IMR-90 (cell line): Measurements from ENCODE around the gene MAK. TPM values are rescaled to one million over a fixed set of nuclear protein-coding genes. Genes with fewer than 3 reads are reported as not detected.
"Not testable (repeated sequence)": the region's sequence is repeated elsewhere in the genome, so short reads cannot be mapped to it uniquely, and the experiment has no call there.

ENCODE experiments used
- ATAC-seq: fragments of 200-7000 bp; cut with Tn5 transposase; 2 replicates; pipeline ENCODE4 v1.9.1; 2020; ENCODE audit warnings: low read depth, mild to moderate bottlenecking, moderate library complexity
- BruUV-seq: library from RNA; stranded (reverse); fragments of 400-500 nt; replicated peaks from 2 replicates; lab custom pipeline; 2021; lab: Mats Ljungman, UMichigan
- CTCF ChIA-PET: fragments of 300-600 bp; formaldehyde crosslinking; extraction: SDS; loops from one replicate; lab custom pipeline; 2021; ENCODE audit warnings: antibody characterized with exemption; lab: Yijun Ruan, JAX
- POLR2A ChIA-PET: fragments of 300-600 bp; sonication (Branson Sonifier 250); formaldehyde crosslinking; loops from one replicate; lab custom pipeline; 2022; ENCODE audit warnings: antibody characterized with exemption; ENCODE audit not compliant: unreplicated experiment; lab: Charles Lee
- DNase-seq: peaks from one replicate; pipeline ENCODE4 v3.0.0; 2013
- H2AFZ ChIP-seq: replicated peaks from 2 replicates; pipeline ENCODE3; 2013; ENCODE audit warnings: low read length, mild to moderate bottlenecking; ENCODE audit not compliant: poor library complexity
- H2AK5ac ChIP-seq: 2 replicates; pipeline ENCODE4 v1.6.1; 2013; ENCODE audit warnings: low read depth, low read length, inconsistent platforms
- H2AK9ac ChIP-seq: replicated peaks from 2 replicates; pipeline ENCODE3; 2013; ENCODE audit warnings: mild to moderate bottlenecking, low read depth, low read length, moderate library complexity; ENCODE audit not compliant: poor library complexity
- H2BK120ac ChIP-seq: 2 replicates; pipeline ENCODE4 v1.6.1; 2013; ENCODE audit warnings: low read depth, low read length, inconsistent platforms
- H2BK15ac ChIP-seq: 3 replicates; pipeline ENCODE4 v1.6.1; 2013; ENCODE audit warnings: low read depth, low read length, inconsistent platforms
- H2BK20ac ChIP-seq: 2 replicates; pipeline ENCODE4 v1.6.1; 2013; ENCODE audit warnings: low read depth, mild to moderate bottlenecking, inconsistent platforms, low read length, moderate library complexity
- H2BK5ac ChIP-seq: 2 replicates; pipeline ENCODE4 v1.6.1; 2013; ENCODE audit warnings: mild to moderate bottlenecking, low read depth, low read length, inconsistent platforms; ENCODE audit not compliant: poor library complexity, severe bottlenecking
- H3K14ac ChIP-seq: replicated peaks from 2 replicates; pipeline ENCODE4 v1.6.1; 2013; ENCODE audit warnings: low read depth, low read length, inconsistent platforms
- H3K18ac ChIP-seq: 2 replicates; pipeline ENCODE4 v1.6.1; 2013; ENCODE audit warnings: low read depth, low read length, control low read depth
- H3K23ac ChIP-seq: 2 replicates; pipeline ENCODE4 v1.6.1; 2013; ENCODE audit warnings: low read depth, low read length, inconsistent platforms
- H3K27ac ChIP-seq: 2 replicates; pipeline ENCODE4 v1.5.1; 2013; ENCODE audit warnings: mild to moderate bottlenecking, control low read depth, low read length; ENCODE audit not compliant: insufficient read depth
- H3K27me3 ChIP-seq: 2 replicates; pipeline ENCODE4 v1.6.1; 2013; ENCODE audit warnings: low read length; ENCODE audit not compliant: control insufficient read depth, insufficient read depth
- H3K36me3 ChIP-seq: 2 replicates; pipeline ENCODE4 v1.6.1; 2013; ENCODE audit warnings: low read length, mixed read lengths; ENCODE audit not compliant: control insufficient read depth, insufficient read depth
- H3K4ac ChIP-seq: 2 replicates; pipeline ENCODE4 v1.6.1; 2013; ENCODE audit warnings: low read depth, low read length, inconsistent platforms
- H3K4me1 ChIP-seq: 2 replicates; pipeline ENCODE4 v1.6.1; 2013; ENCODE audit warnings: low read length, mixed read lengths; ENCODE audit not compliant: control insufficient read depth, insufficient read depth
- H3K4me2 ChIP-seq: 2 replicates; pipeline ENCODE4 v1.6.1; 2013; ENCODE audit warnings: low read depth, mild to moderate bottlenecking, control low read depth, low read length, moderate library complexity
- H3K4me3 ChIP-seq: 2 replicates; pipeline ENCODE4 v1.5.1; 2013; ENCODE audit warnings: low read depth, mild to moderate bottlenecking, control low read depth, low read length, moderate library complexity; ENCODE audit not compliant: insufficient read depth
- H3K56ac ChIP-seq: 2 replicates; pipeline ENCODE4 v1.6.1; 2013; ENCODE audit warnings: low read length, inconsistent platforms; ENCODE audit not compliant: insufficient read depth; ENCODE audit errors: extremely low read depth
- H3K79me1 ChIP-seq, 2 experiments: 2 replicates each; pipeline ENCODE4 v1.6.1; 2013; ENCODE audit warnings: low read length in 2 of 2, inconsistent platforms in 1 of 2, low read depth in 1 of 2
- H3K9ac ChIP-seq: 2 replicates; pipeline ENCODE4 v1.6.1; 2013; ENCODE audit warnings: low read depth, low read length, control low read depth
- H3K9me1 ChIP-seq: 2 replicates; pipeline ENCODE4 v1.6.1; 2013; ENCODE audit warnings: low read length, inconsistent platforms; ENCODE audit not compliant: insufficient read depth
- H3K9me3 ChIP-seq: 2 replicates; pipeline ENCODE4 v1.6.1; 2013; ENCODE audit warnings: low read length; ENCODE audit not compliant: control insufficient read depth, insufficient read depth
- H4K20me1 ChIP-seq: 2 replicates; pipeline ENCODE4 v1.6.1; 2013; ENCODE audit warnings: low read length, inconsistent platforms; ENCODE audit not compliant: insufficient read depth
- H4K5ac ChIP-seq: 2 replicates; pipeline ENCODE4 v1.6.1; 2013; ENCODE audit warnings: mild to moderate bottlenecking, low read depth, low read length, control low read depth
- H4K8ac ChIP-seq, 2 experiments: 2 replicates each; pipeline ENCODE4 v1.6.1; 2013; ENCODE audit warnings: low read depth in 2 of 2, low read length in 2 of 2, control low read depth in 1 of 2, inconsistent platforms in 1 of 2
- H4K91ac ChIP-seq: 2 replicates; pipeline ENCODE4 v1.6.1; 2013; ENCODE audit warnings: low read depth, low read length, inconsistent platforms; ENCODE audit not compliant: insufficient read depth
- WGBS, 2 experiments: methylation state at CpG; one replicate each; pipeline versions ENCODE4 v1.1.5 to v1.1.7; 2013; ENCODE audit warnings: missing lambda C conversion rate in 2 of 2; ENCODE audit not compliant: insufficient read length in 1 of 2; ENCODE audit errors: extremely low coverage in 2 of 2; 5-methylcytosine and 5-hydroxymethylcytosine counted together
- dilution Hi-C: fragments of 300-500 bp; cut with HindIII; formaldehyde crosslinking; loops from one replicate; pipeline ENCODE4 v1.14.3; 2018; ENCODE audit warnings: low sequenced_read_pairs; ENCODE audit not compliant: unreplicated experiment
- in situ Hi-C: fragments of 300-500 bp; cut with MboI; formaldehyde crosslinking; loops from 3 replicates; pipeline ENCODE4 v1.14.3; 2019; ENCODE audit warnings: low sequenced_read_pairs, inconsistent platforms, mixed read lengths
- intact Hi-C: fragments of 100-400 bp; cut with micrococcal nuclease; formaldehyde crosslinking; loops from 2 replicates; pipeline ENCODE4 v1.10.0; 2022
- polyA plus RNA-seq, 3 experiments: library from polyadenylated mRNA; depleted of rRNA; stranded (reverse); fragments of >200 nt; gene quantifications; 2 replicates each; pipeline ENCODE4 v1.2.3, GENCODE V29; 2012; ENCODE audit warnings: low replicate concordance in 1 of 3
- total RNA-seq: library from RNA; depleted of rRNA; stranded (reverse); fragments of >200 nt; gene quantifications from 2 replicates; pipeline ENCODE4 v1.2.3, GENCODE V29; 2012

The MAK gene
- total and polyA plus RNA-seq, 2 of the 4 experiments (the other 2 are of a cell fraction), result not detected

GRCh38 chr6:10720960-10721849, 117.1 kb downstream of the MAK start:
- H4K5ac ChIP-seq, result peak overlapping the region; percentile 85
- H3K9me3 ChIP-seq, H3K9me1 ChIP-seq, H4K20me1 ChIP-seq, BruUV-seq, H2BK20ac ChIP-seq, H3K56ac ChIP-seq, H3K4me1 ChIP-seq, POLR2A ChIA-PET, H3K27me3 ChIP-seq, CTCF ChIA-PET, H3K36me3 ChIP-seq, H3K18ac ChIP-seq, ATAC-seq, H2BK15ac ChIP-seq, DNase-seq, H3K14ac ChIP-seq, in situ Hi-C loops, H3K23ac ChIP-seq, H2BK5ac ChIP-seq, H3K9ac ChIP-seq, dilution Hi-C loops, H3K27ac ChIP-seq: not testable (repeated sequence)
- H3K4me2 ChIP-seq, result peak overlapping the region; percentile 31; the same call in 1 of the 2 replicates
- peaks cover 23 to 44% of the 10 kb centered on the region in 2 experiments for H3K79me1 ChIP-seq
- peak overlapping the region; percentile 15; the same call in 1 of the 2 replicates for H2BK120ac ChIP-seq
- H2AFZ ChIP-seq, result peak overlapping the region; percentile 89
- H4K8ac ChIP-seq, result peak overlapping the region; percentile 91 to 96; a peak in 2 of 4 replicates
- intact Hi-C loops, result loop anchor here (5.0 kb wide), 1 partner anchor 81 kb away; no protein-coding TSS in a partner anchor
- H2AK9ac ChIP-seq, result peak overlapping the region; percentile 51
- H3K4ac ChIP-seq, result peak overlapping the region; percentile 85
- H4K91ac ChIP-seq, result peak overlapping the region; percentile 56; the same call in 1 of the 2 replicates
- peak overlapping the region; percentile 13; the same call in 1 of the 2 replicates for H2AK5ac ChIP-seq
- WGBS, 2 experiments, result 86% methylated on average over 7 of the region's 17 CpGs; no CpG with 5 or more reads in 1 of the 2 experiments
- H3K4me3 ChIP-seq, result peak overlapping the region; percentile 76
